Fibroblast of lung (primary cell): ENCODE results near the gene FN3K. TPM values are rescaled to one million over a fixed set of nuclear protein-coding genes. Genes with fewer than 3 reads are reported as not detected.

ENCODE experiments used
- DNase-seq, 2 donors: peaks; one replicate each; pipeline versions ENCODE4 v3.0.0 to v3.0.0-alpha.2; 2010; ENCODE audit warnings: low read depth in 2 of 2
- H2AFZ ChIP-seq: 2 replicates; pipeline ENCODE4 v1.5.1; 2012; ENCODE audit warnings: low read length, control low read depth, inconsistent platforms
- H3K27ac ChIP-seq: 2 replicates; pipeline ENCODE4 v1.5.1; 2011; ENCODE audit warnings: low read length, control low read depth; ENCODE audit not compliant: insufficient read depth
- H3K27me3 ChIP-seq: 2 replicates; pipeline ENCODE4 v1.5.1; 2011; ENCODE audit warnings: mild to moderate bottlenecking, low read length; ENCODE audit not compliant: control insufficient read depth, insufficient read depth
- H3K36me3 ChIP-seq: 2 replicates; pipeline ENCODE4 v1.5.1; 2011; ENCODE audit warnings: low read length; ENCODE audit not compliant: control insufficient read depth, insufficient read depth
- H3K4me1 ChIP-seq: 2 replicates; pipeline ENCODE4 v1.5.1; 2011; ENCODE audit warnings: low read length; ENCODE audit not compliant: control insufficient read depth, insufficient read depth; ENCODE audit errors: extremely low read depth
- H3K4me2 ChIP-seq: 2 replicates; pipeline ENCODE4 v1.5.1; 2011; ENCODE audit warnings: low read length, control low read depth; ENCODE audit not compliant: insufficient read depth; ENCODE audit errors: extremely low read depth
- H3K4me3 ChIP-seq, 4 experiments: fragments of 200-600 bp in 1 of 4; sonication (generic) in 1 of 4; replicated peaks in 1 of 4; 2 replicates each; pipeline ENCODE4 v1.5.1; 2011 to 2016; ENCODE audit warnings: low read length in 4 of 4, low read depth in 3 of 4, mild to moderate bottlenecking in 3 of 4, control low read depth in 2 of 4, inconsistent platforms in 1 of 4, mixed read lengths in 1 of 4; ENCODE audit not compliant: insufficient read depth in 1 of 4; ENCODE audit errors: control extremely low read depth in 1 of 4
- H3K79me2 ChIP-seq: 2 replicates; pipeline ENCODE4 v1.5.1; 2012; ENCODE audit warnings: mild to moderate bottlenecking, low read length, inconsistent platforms; ENCODE audit not compliant: control insufficient read depth, insufficient read depth
- H3K9ac ChIP-seq: 2 replicates; pipeline ENCODE4 v1.5.1; 2011; ENCODE audit warnings: mild to moderate bottlenecking, low read length, control low read depth; ENCODE audit not compliant: insufficient read depth
- H3K9me3 ChIP-seq: 2 replicates; pipeline ENCODE4 v1.5.1; 2012; ENCODE audit warnings: low read depth, low read length; ENCODE audit not compliant: control insufficient read depth, insufficient read depth
- H4K20me1 ChIP-seq: 2 replicates; pipeline ENCODE4 v1.5.1; 2011; ENCODE audit warnings: low read length; ENCODE audit not compliant: control insufficient read depth, insufficient read depth; ENCODE audit errors: extremely low read depth
- EZH2 ChIP-seq: IDR thresholded peaks from 2 replicates; pipeline ENCODE4 v1.5.1; 2012; ENCODE audit warnings: low read length, control low read depth, mild to moderate bottlenecking; ENCODE audit errors: missing control alignments
- polyA plus RNA-seq, 2 donors: library from polyadenylated mRNA; depleted of rRNA in 1 of 2; stranded (reverse) in 1 of 2; unstranded in 1 of 2; fragments of >200 nt; gene quantifications; 2 replicates each; pipeline ENCODE4 v1.2.1, GENCODE V29; 2011 to 2012; ENCODE audit warnings: missing spikeins in 1 of 2
- total RNA-seq: library from RNA; depleted of rRNA; stranded (reverse); fragments of >200 nt; gene quantifications from 2 replicates; pipeline ENCODE4 v1.2.1, GENCODE V29; 2014
- TF ChIP-seq, protein P1 (sequence below), 2 donors: IDR thresholded peaks in 1 of 2; conservative IDR thresholded peaks in 1 of 2; 1 replicate in 1 of 2; 2 replicates in 1 of 2; pipeline ENCODE4 v1.5.1; 2011 to 2012; ENCODE audit warnings: low read length in 2 of 2, control low read depth in 1 of 2, inconsistent platforms in 1 of 2, low read depth in 1 of 2, mild to moderate bottlenecking in 1 of 2

FN3K gene
- total and polyA plus RNA-seq, 2 donors (not counting 1 experiment from before 2014, with no cell fraction given): 0.61 to 8.9 TPM

DNA sequence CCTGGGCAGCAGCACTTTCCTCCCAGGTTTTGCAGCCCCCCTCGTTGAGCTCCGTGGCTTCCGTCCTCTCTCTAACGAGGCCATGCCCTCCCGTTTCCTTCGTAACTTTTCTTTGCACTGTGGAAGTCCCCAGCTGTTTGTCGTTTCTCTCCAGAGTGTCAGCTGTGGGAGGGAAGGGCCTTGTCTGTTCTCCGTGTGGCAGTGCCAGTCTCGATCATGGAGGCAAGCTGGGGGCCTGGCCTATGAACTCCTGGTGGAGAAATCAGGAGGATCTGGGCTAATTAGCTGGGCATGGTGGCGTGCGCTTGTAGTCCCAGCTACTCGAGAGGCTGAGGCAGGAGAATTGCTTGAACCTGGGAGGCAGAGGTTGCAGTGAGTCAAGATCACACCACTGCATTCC is 44.8 kb downstream of the FN3K start:
- H4K20me1 ChIP-seq: no peaks in the 10 kb centered on the region
- no peaks in the 10 kb centered on the region for H3K9me3 ChIP-seq
- no peaks in the 10 kb centered on the region for H3K79me2 ChIP-seq
- no peak overlapping the region for H3K4me2 ChIP-seq
- H3K27ac ChIP-seq: no peak overlapping the region
- peaks cover 13% of the 10 kb centered on the region for H3K36me3 ChIP-seq
- no peak overlapping the region for H3K4me3 ChIP-seq
- DNase-seq: no peak
- H2AFZ ChIP-seq: no peak overlapping the region
- H3K27me3 ChIP-seq: no peaks in the 10 kb centered on the region
- TF ChIP-seq EZH2: no peak
- TF ChIP-seq, protein P1, sequence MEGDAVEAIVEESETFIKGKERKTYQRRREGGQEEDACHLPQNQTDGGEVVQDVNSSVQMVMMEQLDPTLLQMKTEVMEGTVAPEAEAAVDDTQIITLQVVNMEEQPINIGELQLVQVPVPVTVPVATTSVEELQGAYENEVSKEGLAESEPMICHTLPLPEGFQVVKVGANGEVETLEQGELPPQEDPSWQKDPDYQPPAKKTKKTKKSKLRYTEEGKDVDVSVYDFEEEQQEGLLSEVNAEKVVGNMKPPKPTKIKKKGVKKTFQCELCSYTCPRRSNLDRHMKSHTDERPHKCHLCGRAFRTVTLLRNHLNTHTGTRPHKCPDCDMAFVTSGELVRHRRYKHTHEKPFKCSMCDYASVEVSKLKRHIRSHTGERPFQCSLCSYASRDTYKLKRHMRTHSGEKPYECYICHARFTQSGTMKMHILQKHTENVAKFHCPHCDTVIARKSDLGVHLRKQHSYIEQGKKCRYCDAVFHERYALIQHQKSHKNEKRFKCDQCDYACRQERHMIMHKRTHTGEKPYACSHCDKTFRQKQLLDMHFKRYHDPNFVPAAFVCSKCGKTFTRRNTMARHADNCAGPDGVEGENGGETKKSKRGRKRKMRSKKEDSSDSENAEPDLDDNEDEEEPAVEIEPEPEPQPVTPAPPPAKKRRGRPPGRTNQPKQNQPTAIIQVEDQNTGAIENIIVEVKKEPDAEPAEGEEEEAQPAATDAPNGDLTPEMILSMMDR (conservative IDR thresholded peaks at IDR 0.05 in 1 of 2, IDR thresholded peaks at IDR 0.05 in 1 of 2; ENCODE audit: low read depth in 1 of 2, low read length in 2 of 2): no peak
- H3K4me1 ChIP-seq: peaks cover 2% of the 10 kb centered on the region
- H3K9ac ChIP-seq: no peak overlapping the region

DNA sequence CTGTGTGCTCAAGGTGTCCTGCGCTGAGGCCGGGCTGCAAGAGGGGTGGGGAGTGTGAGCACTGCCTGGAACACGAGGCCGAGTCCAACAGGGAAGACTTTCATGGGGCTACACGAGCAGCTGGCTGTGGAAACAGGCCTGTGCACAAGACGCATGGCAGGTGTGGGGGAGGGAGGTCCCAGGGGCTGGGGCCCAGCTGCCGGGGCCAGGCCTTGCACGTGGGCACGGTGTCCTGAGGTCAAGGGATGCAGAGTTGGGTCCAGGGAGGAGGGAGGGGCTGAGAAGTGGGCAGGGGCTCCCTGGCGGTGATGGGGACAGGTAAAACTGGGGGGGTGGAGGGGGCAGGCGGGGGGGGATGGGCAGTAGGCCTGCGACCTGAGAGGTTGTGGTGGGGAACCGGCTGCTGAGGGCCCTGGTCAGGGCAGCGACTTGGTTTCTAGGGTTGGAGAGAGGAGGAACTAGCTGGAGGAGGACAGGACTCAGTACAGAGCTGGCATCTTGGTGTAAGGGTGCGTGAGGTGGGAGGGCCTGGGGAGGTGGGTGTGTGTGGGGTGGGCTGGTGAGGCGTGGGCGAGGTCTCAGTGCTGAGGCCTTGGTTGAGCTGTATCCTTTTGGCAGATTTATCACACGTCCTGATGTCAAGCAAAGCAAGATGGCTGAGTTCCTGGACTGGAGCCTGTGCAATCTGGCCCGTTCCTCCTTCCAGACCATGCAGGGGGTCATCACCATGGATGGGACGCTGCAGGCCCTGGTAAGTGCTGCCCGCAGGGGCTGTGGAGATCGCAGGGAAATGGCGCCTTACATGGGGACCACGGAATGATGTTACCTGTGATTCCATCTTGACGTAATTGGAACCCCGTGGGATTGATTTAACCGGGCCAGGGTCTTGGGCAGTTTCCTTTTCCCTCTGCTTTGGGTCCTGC is 45.8 kb downstream of the FN3K start:
- H3K4me2 ChIP-seq: no peak overlapping the region
- H3K4me3 ChIP-seq: no peak overlapping the region
- no peaks in the 10 kb centered on the region for H4K20me1 ChIP-seq
- no peak for DNase-seq
- no peak overlapping the region for H3K27ac ChIP-seq
- H3K36me3 ChIP-seq: peaks cover 12% of the 10 kb centered on the region
- no peaks in the 10 kb centered on the region for H3K27me3 ChIP-seq
- H3K79me2 ChIP-seq: no peaks in the 10 kb centered on the region
- no peak for TF ChIP-seq EZH2
- TF ChIP-seq, protein P1 (conservative IDR thresholded peaks at IDR 0.05 in 1 of 2, IDR thresholded peaks at IDR 0.05 in 1 of 2; ENCODE audit: low read depth in 1 of 2, low read length in 2 of 2): no peak
- no peak overlapping the region for H3K9ac ChIP-seq
- H2AFZ ChIP-seq: no peak overlapping the region
- H3K4me1 ChIP-seq: peaks cover 2% of the 10 kb centered on the region
- no peaks in the 10 kb centered on the region for H3K9me3 ChIP-seq

DNA sequence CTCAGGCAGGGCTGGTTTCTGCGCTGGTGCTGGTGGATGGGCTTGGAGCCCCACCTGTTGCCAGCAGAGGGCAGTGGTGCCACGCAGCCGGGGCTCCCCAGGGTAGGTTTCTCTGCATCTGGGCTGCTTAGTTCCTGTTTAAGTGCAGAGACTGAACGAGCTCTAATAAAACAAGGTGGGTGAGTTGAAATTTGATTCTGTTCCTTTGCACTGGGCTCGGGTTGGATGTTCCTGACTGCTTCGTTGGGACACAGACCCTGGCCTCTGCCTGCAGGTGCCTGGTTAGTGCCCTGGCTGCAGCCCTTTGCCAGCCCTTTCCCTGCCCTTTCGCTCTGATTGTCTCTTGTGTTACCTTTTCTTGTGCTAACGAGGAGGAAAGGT is 46.5 kb downstream of the FN3K start:
- Histone ChIP-seq H3K79me2 (no peaks in the 10 kb centered on the region), H3K4me3 (no peak overlapping the region), H3K4me2 (no peak overlapping the region), H3K27me3 (no peaks in the 10 kb centered on the region), H2AFZ (no peak overlapping the region), H3K9ac (no peak overlapping the region), H3K9me3 (no peaks in the 10 kb centered on the region), H3K27ac (no peak overlapping the region), H4K20me1 (no peaks in the 10 kb centered on the region), H3K4me1 (peaks cover 2% of the 10 kb centered on the region), H3K36me3 (peaks cover 12% of the 10 kb centered on the region)
- TF ChIP-seq, protein P1 (conservative IDR thresholded peaks at IDR 0.05 in 1 of 2, IDR thresholded peaks at IDR 0.05 in 1 of 2; ENCODE audit: low read depth in 1 of 2, low read length in 2 of 2): peak; percentile 97 to 99
- no peak for TF ChIP-seq EZH2
- peak; percentile 48 to 76 for DNase-seq
